Occipital lobe (tissue), 2 donors: ENCODE data around the gene FRMD3. TPM values are rescaled to one million over a fixed set of nuclear protein-coding genes. Genes with fewer than 3 reads are reported as not detected.

Source experiments
- DNase-seq: peaks from one replicate; lab custom pipeline; 2025; lab: John Stamatoyannopoulos, UW
- total RNA-seq: library from RNA; depleted of rRNA; stranded (reverse); fragments of >200 nt; gene quantifications from one replicate; pipeline ENCODE4 v1.2.3, GENCODE V29; 2014

The FRMD3 gene
- total RNA-seq, 1 donor from 2014 or later, result 68.8 TPM

DNA sequence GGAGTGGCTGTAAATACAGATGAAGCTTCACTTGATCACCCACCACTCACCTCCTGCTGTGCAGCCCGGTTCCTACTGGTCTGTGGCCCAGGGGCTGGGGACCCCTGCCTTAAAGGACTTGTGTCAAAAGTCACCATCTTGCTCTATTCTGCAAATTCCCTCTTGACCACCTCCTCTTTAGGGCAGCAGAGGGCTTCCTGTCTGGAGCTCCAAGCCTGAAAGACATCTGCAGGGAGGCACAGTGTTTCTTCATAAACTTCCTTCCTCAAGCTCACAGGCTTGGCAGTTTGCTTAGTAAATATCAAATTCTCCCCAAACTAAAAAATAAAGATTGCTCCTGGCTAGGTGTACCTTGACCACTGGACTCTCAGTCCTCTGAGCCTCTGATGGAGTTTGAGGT, 104.4 kb downstream of the FRMD3 start:
- DNase-seq, result no peak

DNA sequence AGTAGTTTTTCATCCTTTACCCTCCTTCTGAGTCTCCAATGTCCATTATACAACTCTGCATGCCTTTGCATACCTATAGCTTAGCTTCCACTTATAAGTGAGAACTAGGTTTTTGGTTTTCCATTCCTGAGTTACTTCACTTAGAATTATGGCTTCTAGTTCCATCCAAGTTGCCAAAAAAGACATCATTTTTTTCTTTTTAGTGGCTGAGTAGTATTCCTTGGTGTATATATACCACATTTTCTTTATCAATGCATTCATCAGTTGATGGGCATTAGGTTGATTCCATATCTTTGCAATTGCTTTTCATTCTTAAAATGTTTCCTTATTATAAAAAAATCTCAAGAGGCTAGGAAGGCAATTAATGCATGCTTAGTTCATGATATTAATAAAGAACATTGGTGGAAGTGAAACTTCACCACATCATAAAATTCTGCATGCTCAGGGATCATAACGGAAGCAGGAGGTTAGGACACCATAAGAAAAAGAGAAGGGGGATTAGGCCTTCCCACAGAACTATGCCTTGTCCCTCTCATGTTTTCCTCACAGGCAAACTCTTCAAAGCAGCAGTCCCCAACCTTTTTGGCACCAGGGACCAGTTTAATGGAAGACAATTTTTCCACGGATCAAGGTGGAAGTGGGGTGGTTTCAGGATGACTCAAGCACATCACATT, 105.2 kb downstream of the FRMD3 start:
- DNase-seq, result no peak

GRCh38 chr9:83432104-83432627, 106.0 kb downstream of the FRMD3 start:
- peak; percentile 12 for DNase-seq

GRCh38 chr9:83431101-83432060, 106.8 kb downstream of the FRMD3 start:
- DNase-seq, result no peak

DNA sequence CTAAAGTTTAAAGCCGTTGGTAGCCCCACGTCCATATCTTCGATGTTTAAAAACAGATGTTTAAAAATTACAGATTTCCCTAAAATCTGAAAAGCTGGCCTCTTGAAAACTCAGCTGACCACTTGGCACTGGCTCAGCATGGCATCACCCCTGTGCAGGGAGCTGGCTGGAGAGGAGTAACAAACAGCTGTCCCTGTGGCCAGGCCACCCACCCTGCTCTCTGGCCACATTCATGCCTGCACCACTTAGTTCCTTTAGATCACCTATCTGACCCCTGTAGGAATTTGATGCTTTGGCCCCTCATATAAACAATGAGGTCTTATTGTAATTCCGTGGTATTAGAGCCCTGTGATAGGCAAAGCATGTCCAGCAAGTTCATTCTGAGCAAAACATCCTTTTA, 107.5 kb downstream of the FRMD3 start:
- DNase-seq, result no peak

GRCh38 chr9:83429229-83429628, 109.0 kb downstream of the FRMD3 start:
- DNase-seq, result no peak

DNA sequence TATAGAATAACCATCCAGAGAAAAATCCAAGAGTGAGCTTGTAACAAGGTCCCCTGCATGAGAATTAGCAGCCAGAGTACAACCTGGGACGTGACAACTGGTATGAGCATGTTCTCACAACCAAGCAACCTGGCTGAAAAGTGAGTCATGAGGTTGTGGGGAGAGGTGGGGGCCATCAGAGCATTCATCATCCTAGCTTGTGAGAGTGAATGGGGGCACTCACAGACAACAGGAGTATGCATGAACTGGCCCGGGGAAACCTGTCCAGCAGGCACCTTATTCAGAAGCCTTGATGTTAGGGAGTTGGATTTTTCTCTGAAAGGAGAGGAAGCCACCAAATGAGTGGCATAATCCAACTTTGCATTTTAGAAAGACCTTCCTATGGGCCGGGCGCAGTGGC, 113.0 kb downstream of the FRMD3 start:
- DNase-seq, result no peak

- no peak for DNase-seq
Measured at GRCh38 chr9:83424831-83425230, 113.4 kb downstream of the FRMD3 start.

DNA sequence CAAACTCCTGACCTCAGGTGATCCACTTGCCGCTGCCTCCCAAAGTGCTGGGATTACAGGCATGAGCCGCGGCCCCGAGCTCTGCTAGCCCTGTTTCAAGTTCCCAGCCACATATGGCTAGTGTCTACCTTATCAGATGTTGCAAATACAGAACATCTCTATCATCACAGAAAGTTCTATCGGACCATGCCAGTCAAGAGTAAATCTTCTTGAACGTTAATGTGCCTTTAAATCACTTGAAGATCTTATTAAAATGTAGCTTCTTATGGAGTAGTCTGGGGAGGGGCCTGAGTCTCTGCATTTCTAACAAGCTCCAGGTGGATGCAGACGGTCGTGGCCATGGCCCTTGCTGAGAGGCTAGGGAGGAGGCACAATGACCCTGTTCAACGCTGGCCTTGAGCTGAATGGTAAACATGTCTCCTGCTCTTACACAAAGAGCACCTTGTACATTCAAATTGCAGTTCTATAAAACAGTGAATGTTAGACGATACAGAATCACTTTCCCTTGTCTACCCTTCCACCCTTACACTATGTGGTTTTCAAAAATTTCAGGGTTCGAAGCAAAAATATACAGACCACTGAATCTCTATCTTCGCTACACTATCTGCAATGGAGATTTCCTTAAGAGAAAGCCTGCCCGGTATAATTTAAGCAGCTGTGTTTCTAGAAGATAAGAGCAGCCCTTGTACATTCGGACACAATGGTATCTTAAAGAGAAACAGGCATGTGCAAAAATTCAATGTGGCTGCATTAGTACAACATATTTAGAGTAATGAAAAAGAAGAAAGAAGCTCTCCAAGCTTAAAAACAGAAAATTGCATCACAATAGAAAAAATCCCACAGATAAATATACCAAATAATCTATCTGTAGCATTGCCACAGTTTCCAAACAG, 114.1 kb downstream of the FRMD3 start:
- no peak for DNase-seq

GRCh38 chr9:83422527-83422926, 115.7 kb downstream of the FRMD3 start:
- DNase-seq, result no peak

DNA sequence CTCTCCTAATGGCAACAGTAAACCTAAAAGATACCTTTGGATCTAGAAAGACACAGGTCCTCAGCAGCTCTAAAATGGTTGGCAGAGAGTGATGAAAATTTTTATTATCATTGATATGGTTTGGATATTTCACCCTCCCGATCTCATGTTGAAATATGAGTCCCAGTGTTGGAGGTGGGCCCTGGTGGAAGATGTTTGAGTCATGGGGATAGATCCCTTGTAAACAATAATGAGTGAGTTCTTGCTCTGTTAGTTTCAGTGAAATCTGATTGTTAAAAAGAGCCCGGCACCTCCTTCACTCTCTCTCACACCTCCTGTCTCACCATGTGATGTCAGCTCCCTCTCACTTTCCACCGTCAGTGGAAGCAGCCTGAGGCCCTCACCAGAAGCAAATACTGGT, 117.7 kb downstream of the FRMD3 start:
- no peak for DNase-seq

- no peak for DNase-seq
Measured at GRCh38 chr9:83419961-83420360, 118.2 kb downstream of the FRMD3 start.

DNA sequence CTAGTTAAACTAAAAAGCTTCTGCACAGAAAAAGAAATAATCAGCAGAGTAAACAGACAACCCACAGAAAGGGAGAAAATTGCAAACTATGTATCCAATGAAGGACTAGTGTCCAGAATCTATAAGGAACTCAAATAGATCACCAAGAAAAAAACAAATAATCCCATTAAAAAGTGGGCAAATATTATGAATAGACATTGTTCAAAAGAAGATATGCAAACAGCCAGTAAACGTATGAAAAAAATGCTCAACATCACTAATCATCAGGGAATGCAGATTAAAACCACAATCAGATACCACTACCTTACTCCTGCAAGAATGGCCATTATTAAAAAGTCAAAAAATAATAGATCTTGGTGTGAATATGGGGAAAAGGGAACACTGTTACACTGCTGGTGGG, 119.9 kb downstream of the FRMD3 start:
- DNase-seq, result no peak

GRCh38 chr9:83413367-83413766, 124.8 kb downstream of the FRMD3 start:
- no peak for DNase-seq

GRCh38 chr9:83410701-83411100, 127.5 kb downstream of the FRMD3 start:
- no peak for DNase-seq

- no peak for DNase-seq
Measured at GRCh38 chr9:83406921-83407320, 131.3 kb downstream of the FRMD3 start.

DNA sequence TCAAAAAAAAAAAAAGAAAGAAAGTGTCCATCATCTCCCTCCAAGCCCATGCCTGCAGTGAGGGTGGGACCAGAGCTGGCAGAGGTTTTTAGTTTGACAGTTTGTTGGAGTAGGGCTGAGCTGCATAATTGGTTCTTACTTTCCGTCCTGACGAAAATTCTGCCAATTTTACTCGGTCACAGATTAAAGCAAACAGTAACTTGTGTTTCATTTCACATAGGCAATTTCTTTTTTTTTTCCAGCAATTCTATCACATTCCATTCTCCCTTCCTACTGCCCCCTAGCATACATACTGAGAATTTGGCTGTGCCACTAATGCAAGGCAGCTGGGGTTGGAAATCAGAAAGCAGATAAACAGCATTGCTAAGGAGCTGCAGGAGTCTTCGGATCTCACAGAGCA, 132.4 kb downstream of the FRMD3 start:
- no peak for DNase-seq

DNA sequence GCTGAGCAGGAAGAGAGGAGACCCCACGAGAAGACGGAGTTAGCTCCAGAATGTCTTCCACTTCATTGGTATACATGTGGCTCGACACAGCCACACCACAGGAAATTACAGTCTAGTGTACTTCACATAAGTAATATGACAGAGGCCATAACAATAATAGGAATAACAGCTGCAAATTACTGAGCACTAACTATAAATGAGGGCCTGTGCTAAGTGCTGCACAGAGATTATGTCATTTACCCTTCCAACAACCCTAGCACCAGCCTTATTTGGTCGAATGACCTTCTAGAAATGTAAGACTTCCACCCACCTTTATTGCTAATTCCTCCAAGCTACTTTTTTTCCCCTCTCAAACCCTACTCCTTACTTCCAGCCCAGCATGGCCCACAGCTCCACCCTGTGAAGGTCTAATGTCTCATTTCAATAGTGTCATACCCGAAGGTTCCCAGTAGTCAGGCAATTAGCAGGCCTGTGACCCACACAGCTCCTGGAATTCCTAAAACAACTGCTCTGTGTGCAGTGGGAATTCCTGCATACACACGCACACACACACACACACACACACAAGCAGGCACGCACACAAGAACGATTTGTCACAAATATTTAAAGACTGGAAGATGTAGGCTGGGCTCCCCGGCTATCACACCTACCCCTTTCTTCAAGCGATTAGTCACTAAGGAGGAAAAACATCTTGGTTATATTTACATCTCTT, 134.5 kb downstream of the FRMD3 start:
- peak; percentile 10 for DNase-seq

DNA sequence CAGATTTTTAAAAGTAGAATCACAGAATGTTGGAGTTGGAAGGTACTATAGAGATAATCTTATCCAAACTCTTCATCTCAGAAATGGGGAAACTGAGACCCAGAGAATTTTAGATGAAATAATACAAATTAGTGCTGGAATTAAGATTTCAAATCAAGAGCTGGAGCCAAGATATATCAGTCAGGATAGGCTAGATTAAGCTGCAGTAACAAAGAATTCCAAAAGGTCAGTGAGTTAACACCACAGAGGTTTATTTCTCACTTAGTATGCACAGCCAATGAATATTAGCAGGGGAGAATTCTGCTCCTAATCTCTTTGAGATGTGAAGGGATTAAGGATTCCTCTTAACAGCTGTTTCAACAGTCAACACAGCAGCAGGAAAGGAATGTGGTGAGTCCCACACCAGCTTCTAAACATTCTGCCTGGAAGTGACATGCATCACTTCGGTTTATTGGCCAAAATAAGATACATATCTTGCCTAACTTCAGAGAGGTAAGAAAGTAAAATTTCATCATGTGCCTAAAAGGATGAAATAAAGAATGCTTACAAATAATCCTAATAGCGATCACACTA, 136.8 kb downstream of the FRMD3 start:
- DNase-seq, result no peak

DNA sequence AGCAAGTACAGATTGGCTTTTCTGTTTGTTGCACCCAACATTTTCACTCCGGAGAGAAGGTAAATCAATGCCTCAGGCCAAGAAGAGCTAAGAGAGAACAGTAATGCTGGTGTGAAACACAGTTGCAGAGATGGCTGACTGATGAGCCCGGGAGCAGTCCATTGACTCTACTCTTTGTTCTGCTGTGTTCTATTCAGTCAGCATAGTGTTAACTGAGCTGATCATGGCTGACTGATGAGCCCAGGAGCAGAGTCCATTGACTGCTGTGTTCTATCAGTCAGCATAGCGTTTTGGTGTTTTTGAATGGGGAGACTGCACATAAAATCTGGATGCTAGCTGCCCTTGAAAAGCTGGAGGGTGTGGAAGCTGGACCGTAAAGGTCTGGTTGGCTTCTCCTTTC, 141.4 kb downstream of the FRMD3 start:
- no peak for DNase-seq

DNA sequence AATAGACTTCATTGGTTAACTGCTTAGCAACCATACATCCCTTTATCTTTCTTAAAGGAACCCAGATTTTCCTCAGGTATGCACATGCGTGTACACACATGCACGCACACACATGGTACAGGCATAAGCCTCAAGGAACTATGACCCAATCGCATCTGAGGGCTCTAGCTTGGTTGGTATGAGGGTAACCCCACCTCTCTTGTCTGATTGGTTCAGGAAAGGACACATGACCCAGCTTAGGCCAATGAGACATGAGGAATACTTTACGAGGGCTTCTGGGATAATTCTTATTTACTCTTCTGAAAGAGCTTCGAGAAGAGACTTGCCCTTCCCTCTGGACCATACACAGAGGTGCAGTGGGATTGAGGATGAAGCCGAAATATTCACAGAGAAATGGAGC, 141.9 kb downstream of the FRMD3 start:
- DNase-seq, result no peak
